Sigmoid colon (tissue), 4 donors: Measurements from ENCODE around the gene SCAPER.

ENCODE experiments used
- POLR2A ChIP-seq, 2 donors: fragments of 450-650 bp; IDR thresholded peaks; one replicate each; pipeline ENCODE4 v1.6.1; 2016; ENCODE audit warnings: antibody characterized with exemption in 2 of 2, mild to moderate bottlenecking in 2 of 2, moderate library complexity in 2 of 2
- POLR2AphosphoS5 ChIP-seq, 4 donors: sonication (generic); formaldehyde crosslinking; IDR thresholded peaks; one replicate each; pipeline ENCODE4 v1.6.1; 2017; ENCODE audit warnings: antibody characterized with exemption in 4 of 4
- TF ChIP-seq, protein P1 (sequence below), 4 experiments: fragments of 450-650 bp in 3 of 4; fragments of 200-600 bp in 1 of 4; IDR thresholded peaks; one replicate each; pipeline ENCODE4 v1.5.1; 2016 to 2019; ENCODE audit warnings: antibody characterized with exemption in 4 of 4, mild to moderate bottlenecking in 3 of 4, moderate library complexity in 2 of 4

DNA sequence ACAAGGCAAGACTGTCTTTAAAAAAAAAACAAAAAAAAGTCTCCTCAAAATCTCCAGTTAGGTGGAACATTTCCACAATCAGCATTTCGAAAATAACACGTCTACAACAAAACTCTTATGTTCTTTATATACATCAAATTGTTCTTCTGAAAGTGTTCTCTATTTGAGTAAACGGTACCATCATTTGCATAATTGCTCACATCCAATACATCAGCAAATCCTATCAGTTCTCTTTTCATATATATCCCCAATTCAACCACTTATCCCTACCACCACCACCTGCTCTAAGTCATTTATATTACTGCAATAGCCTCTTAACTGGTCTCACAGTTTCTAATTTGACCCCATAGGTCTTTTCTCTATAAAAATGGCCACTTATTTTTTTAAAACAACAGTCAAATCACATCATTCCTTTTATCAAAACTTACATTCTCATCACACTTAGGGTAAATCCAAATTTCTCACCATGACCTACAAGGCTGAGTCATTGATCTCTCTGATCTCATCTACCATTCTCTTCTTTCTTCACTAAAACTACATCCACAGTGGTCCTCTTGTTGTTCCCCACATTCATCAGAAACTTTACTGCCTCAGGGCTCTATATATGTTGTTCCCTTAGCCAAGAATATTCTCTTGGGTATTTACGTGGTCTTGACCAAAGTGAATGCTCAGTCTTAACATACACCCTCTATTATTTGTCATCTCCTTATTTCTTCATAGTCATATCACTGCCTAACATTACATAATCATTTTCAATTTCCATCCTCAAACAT is 237.0 kb downstream of the SCAPER start:
- TF ChIP-seq POLR2A (IDR thresholded peaks at IDR 0.05) = no peak
- TF ChIP-seq, protein P1, sequence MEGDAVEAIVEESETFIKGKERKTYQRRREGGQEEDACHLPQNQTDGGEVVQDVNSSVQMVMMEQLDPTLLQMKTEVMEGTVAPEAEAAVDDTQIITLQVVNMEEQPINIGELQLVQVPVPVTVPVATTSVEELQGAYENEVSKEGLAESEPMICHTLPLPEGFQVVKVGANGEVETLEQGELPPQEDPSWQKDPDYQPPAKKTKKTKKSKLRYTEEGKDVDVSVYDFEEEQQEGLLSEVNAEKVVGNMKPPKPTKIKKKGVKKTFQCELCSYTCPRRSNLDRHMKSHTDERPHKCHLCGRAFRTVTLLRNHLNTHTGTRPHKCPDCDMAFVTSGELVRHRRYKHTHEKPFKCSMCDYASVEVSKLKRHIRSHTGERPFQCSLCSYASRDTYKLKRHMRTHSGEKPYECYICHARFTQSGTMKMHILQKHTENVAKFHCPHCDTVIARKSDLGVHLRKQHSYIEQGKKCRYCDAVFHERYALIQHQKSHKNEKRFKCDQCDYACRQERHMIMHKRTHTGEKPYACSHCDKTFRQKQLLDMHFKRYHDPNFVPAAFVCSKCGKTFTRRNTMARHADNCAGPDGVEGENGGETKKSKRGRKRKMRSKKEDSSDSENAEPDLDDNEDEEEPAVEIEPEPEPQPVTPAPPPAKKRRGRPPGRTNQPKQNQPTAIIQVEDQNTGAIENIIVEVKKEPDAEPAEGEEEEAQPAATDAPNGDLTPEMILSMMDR (IDR thresholded peaks at IDR 0.05) = no peak
- TF ChIP-seq POLR2AphosphoS5 (IDR thresholded peaks at IDR 0.05) = no peak
